Liver (tissue), 9 donors: Measurements from ENCODE around the gene OGA. TPM values are rescaled to one million over a fixed set of nuclear protein-coding genes. Genes with fewer than 3 reads are reported as not detected.

ENCODE experiments used
- DNase-seq: peaks from one replicate; pipeline ENCODE4 v3.0.0-alpha.2; 2017; ENCODE audit warnings: low spot score
- H3K27ac ChIP-seq, 2 donors: one replicate each; pipeline ENCODE4 v1.7.0; 2013; ENCODE audit warnings: inconsistent platforms in 2 of 2, low read length in 2 of 2, control low read depth in 1 of 2, low read depth in 1 of 2, mild to moderate bottlenecking in 1 of 2
- H3K27me3 ChIP-seq, 4 donors: one replicate each; pipeline versions ENCODE4 v1.6.1 to v1.7.0; 2013; ENCODE audit warnings: low read length in 3 of 4, inconsistent platforms in 1 of 4, mild to moderate bottlenecking in 1 of 4, moderate library complexity in 1 of 4; ENCODE audit not compliant: control insufficient read depth in 4 of 4, insufficient read depth in 4 of 4
- H3K36me3 ChIP-seq, 4 donors: one replicate each; pipeline versions ENCODE4 v1.6.1 to v1.7.0; 2013; ENCODE audit warnings: low read length in 3 of 4, mild to moderate bottlenecking in 3 of 4, low read depth in 1 of 4, moderate library complexity in 1 of 4; ENCODE audit not compliant: control insufficient read depth in 4 of 4, insufficient read depth in 3 of 4
- H3K4me1 ChIP-seq, 4 donors: one replicate each; pipeline versions ENCODE4 v1.6.1 to v1.7.0; 2013; ENCODE audit warnings: low read length in 3 of 4, mild to moderate bottlenecking in 3 of 4, moderate library complexity in 1 of 4; ENCODE audit not compliant: control insufficient read depth in 4 of 4, insufficient read depth in 4 of 4
- H3K4me3 ChIP-seq, 3 donors: one replicate each; pipeline versions ENCODE4 v1.6.1 to v1.7.0; 2013; ENCODE audit warnings: low read length in 3 of 3, control low read depth in 1 of 3, low read depth in 1 of 3, mild to moderate bottlenecking in 1 of 3
- H3K9ac ChIP-seq, 2 donors: one replicate each; pipeline ENCODE4 v1.7.0; 2013; ENCODE audit warnings: low read length in 2 of 2, mild to moderate bottlenecking in 2 of 2, moderate library complexity in 2 of 2, control low read depth in 1 of 2, low read depth in 1 of 2
- H3K9me3 ChIP-seq, 4 donors: one replicate each; pipeline versions ENCODE4 v1.6.1 to v1.7.0; 2013; ENCODE audit warnings: low read length in 3 of 4; ENCODE audit not compliant: control insufficient read depth in 4 of 4
- EGR1 ChIP-seq, 2 donors: IDR thresholded peaks; 2 replicates each; pipeline ENCODE4 v1.6.1; 2016 to 2018; ENCODE audit warnings: antibody characterized with exemption in 2 of 2, low read depth in 2 of 2
- FOXA1 ChIP-seq: IDR thresholded peaks from 2 replicates; pipeline ENCODE4 v1.6.1; 2016; ENCODE audit warnings: antibody characterized with exemption
- FOXA2 ChIP-seq: IDR thresholded peaks from 2 replicates; pipeline ENCODE4 v1.6.1; 2016; ENCODE audit warnings: antibody characterized with exemption
- GABPA ChIP-seq, 2 donors: IDR thresholded peaks in 1 of 2; conservative IDR thresholded peaks in 1 of 2; 2 replicates each; pipeline ENCODE4 v1.6.1; 2016; ENCODE audit warnings: antibody characterized with exemption in 2 of 2, mild to moderate bottlenecking in 1 of 2, moderate library complexity in 1 of 2
- HNF4A ChIP-seq, 2 donors: conservative IDR thresholded peaks; 2 replicates each; pipeline ENCODE4 v1.6.1; 2016; ENCODE audit warnings: antibody characterized with exemption in 2 of 2, mild to moderate bottlenecking in 2 of 2
- HNF4G ChIP-seq: IDR thresholded peaks from 2 replicates; pipeline ENCODE4 v1.6.1; 2016; ENCODE audit warnings: antibody characterized with exemption
- JUND ChIP-seq, 2 donors: IDR thresholded peaks; 2 replicates each; pipeline ENCODE4 v1.6.1; 2016; ENCODE audit warnings: antibody characterized with exemption in 2 of 2
- NR2F2 ChIP-seq: IDR thresholded peaks from 2 replicates; pipeline ENCODE4 v1.6.1; 2016; ENCODE audit warnings: antibody characterized with exemption
- RAD21 ChIP-seq, 2 donors: IDR thresholded peaks; 2 replicates each; pipeline ENCODE4 v1.6.1; 2016; ENCODE audit warnings: antibody characterized with exemption in 2 of 2, mild to moderate bottlenecking in 2 of 2
- REST ChIP-seq: IDR thresholded peaks from 2 replicates; pipeline ENCODE4 v1.6.1; 2016; ENCODE audit warnings: antibody characterized with exemption, mild to moderate bottlenecking
- RXRA ChIP-seq, 2 donors: IDR thresholded peaks; 2 replicates each; pipeline ENCODE4 v1.6.1; 2017 to 2018; ENCODE audit warnings: antibody characterized with exemption in 2 of 2, mild to moderate bottlenecking in 1 of 2
- TAF1 ChIP-seq: conservative IDR thresholded peaks from 2 replicates; pipeline ENCODE4 v1.6.1; 2016; ENCODE audit warnings: antibody characterized with exemption, mild to moderate bottlenecking
- WGBS: extraction: QIAGEN DNeasy Blood & Tissue Kit; methylation state at CpG from one replicate; pipeline ENCODE4 v1.1.7; 2013; 5-methylcytosine and 5-hydroxymethylcytosine counted together
- polyA plus RNA-seq, 2 donors: library from polyadenylated mRNA; stranded (reverse) in 1 of 2; unstranded in 1 of 2; fragments of 200-250 nt in 1 of 2; fragments of >200 nt in 1 of 2; fragmentation: Nextera tagmentation in 1 of 2; extraction: Ambion mirVana in 1 of 2; gene quantifications; one replicate each; pipeline versions ENCODE4 v1.2.1 to v1.2.3, GENCODE V29; 2013 to 2015
- total RNA-seq, 2 donors: library from RNA; depleted of rRNA; stranded (reverse); fragments of >200 nt; gene quantifications; one replicate each; pipeline ENCODE4 v1.2.3, GENCODE V29; 2014
- TF ChIP-seq, protein P1 (sequence below): IDR thresholded peaks from 2 replicates; pipeline ENCODE4 v1.6.1; 2016; ENCODE audit warnings: antibody characterized with exemption
- TF ChIP-seq, protein P2 (sequence below): fragments of 150-350 bp; IDR thresholded peaks from 2 replicates; pipeline ENCODE4 v1.5.1; 2017; ENCODE audit warnings: improper control_type of control experiment, low read depth, low read length; ENCODE audit not compliant: missing input control
- TF ChIP-seq, protein P3 (sequence below): IDR thresholded peaks from 2 replicates; pipeline ENCODE4 v1.6.1; 2016; ENCODE audit warnings: antibody characterized with exemption
- donor health status: healthy.
- donor health status: healthy.
- donor health status: healthy.
- donor health status: healthy.
- donor health status: healthy.

Gene OGA
- total and polyA plus RNA-seq, 4 donors, result 18.0 to 64.3 (median 41.4) TPM

- Histone ChIP-seq H3K4me3 (no peak overlapping the region), H3K36me3 (peaks cover 13 to 70% (median 62%) of the 10 kb centered on the region in 4 donors), H3K9ac (no peak overlapping the region), H3K27ac (no peak overlapping the region), H3K4me1 (no peaks in the 10 kb centered on the region), H3K27me3 (no peaks in the 10 kb centered on the region), H3K9me3 (no peaks in the 10 kb centered on the region)
- TF ChIP-seq JUND (IDR thresholded peaks at IDR 0.05) (no peak), EGR1 (IDR thresholded peaks at IDR 0.05; ENCODE audit: low read depth in 2 of 2) (no peak), RXRA (IDR thresholded peaks at IDR 0.05) (no peak), HNF4A (conservative IDR thresholded peaks at IDR 0.05) (no peak), GABPA (IDR thresholded peaks at IDR 0.05 in 1 of 2, conservative IDR thresholded peaks at IDR 0.05 in 1 of 2) (no peak), HNF4G (no peak)
- TF ChIP-seq, protein P1, sequence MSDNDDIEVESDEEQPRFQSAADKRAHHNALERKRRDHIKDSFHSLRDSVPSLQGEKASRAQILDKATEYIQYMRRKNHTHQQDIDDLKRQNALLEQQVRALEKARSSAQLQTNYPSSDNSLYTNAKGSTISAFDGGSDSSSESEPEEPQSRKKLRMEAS, result no peak
- WGBS, result 73% methylated on average over 4 of the region's 4 CpGs
- DNase-seq, result no peak
Observed at GRCh38 chr10:101797403-101798059, 20.7 kb downstream of the OGA start.

GRCh38 chr10:101793526-101793925, 24.7 kb downstream of the OGA start:
- no peak overlapping the region for H3K27ac ChIP-seq
- no peak overlapping the region for H3K9ac ChIP-seq
- H3K36me3 ChIP-seq, result peaks cover 15 to 68% (median 59%) of the 10 kb centered on the region in 4 donors
- H3K4me1 ChIP-seq, result no peaks in the 10 kb centered on the region
- H3K27me3 ChIP-seq, result no peaks in the 10 kb centered on the region
- DNase-seq, result no peak
- 98% methylated on average over 12 of the region's 12 CpGs for WGBS
- TF ChIP-seq JUND (IDR thresholded peaks at IDR 0.05) (no peak), GABPA (IDR thresholded peaks at IDR 0.05 in 1 of 2, conservative IDR thresholded peaks at IDR 0.05 in 1 of 2) (no peak), TAF1 (no peak), FOXA2 (no peak), RAD21 (IDR thresholded peaks at IDR 0.05) (no peak), HNF4A (conservative IDR thresholded peaks at IDR 0.05) (no peak), REST (no peak), FOXA1 (no peak), NR2F2 (no peak), RXRA (IDR thresholded peaks at IDR 0.05) (no peak)
- TF ChIP-seq, protein P2, sequence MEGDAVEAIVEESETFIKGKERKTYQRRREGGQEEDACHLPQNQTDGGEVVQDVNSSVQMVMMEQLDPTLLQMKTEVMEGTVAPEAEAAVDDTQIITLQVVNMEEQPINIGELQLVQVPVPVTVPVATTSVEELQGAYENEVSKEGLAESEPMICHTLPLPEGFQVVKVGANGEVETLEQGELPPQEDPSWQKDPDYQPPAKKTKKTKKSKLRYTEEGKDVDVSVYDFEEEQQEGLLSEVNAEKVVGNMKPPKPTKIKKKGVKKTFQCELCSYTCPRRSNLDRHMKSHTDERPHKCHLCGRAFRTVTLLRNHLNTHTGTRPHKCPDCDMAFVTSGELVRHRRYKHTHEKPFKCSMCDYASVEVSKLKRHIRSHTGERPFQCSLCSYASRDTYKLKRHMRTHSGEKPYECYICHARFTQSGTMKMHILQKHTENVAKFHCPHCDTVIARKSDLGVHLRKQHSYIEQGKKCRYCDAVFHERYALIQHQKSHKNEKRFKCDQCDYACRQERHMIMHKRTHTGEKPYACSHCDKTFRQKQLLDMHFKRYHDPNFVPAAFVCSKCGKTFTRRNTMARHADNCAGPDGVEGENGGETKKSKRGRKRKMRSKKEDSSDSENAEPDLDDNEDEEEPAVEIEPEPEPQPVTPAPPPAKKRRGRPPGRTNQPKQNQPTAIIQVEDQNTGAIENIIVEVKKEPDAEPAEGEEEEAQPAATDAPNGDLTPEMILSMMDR, result no peak
- TF ChIP-seq, protein P3, sequence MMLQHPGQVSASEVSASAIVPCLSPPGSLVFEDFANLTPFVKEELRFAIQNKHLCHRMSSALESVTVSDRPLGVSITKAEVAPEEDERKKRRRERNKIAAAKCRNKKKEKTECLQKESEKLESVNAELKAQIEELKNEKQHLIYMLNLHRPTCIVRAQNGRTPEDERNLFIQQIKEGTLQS, result no peak
- no peak overlapping the region for H3K4me3 ChIP-seq
- no peaks in the 10 kb centered on the region for H3K9me3 ChIP-seq
